Measurements from ENCODE around the gene PRKAB1.

Gene PRKAB1

DNA sequence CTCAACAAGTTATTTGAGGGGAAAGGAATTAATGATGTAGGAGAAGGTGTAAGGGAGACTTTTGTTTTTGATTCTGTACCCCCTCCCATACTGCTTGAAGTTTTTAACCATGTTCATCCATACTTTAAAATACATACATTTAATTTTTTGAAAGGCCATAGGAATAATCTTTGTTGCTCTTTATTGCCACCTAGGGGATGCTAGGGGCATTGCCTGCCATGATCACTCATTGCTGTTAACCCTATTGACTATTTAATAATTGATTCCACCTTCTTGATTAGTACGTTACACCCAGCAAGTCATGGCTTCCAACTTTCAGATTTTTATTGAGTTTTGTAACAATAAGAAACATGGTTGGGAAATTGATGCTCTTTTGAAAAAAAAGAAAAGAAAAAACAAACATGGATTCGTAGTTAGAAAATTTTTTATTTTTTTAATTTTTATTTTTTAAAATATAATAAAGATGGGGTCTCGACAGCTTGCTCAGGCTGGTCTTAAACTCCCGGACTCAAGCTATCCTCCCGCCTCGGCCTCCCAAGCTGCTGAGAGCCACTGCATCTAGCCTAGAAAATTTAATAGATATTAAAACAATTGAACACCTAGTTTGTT lies 8.5 kb upstream of the PRKAB1 start:
- DNase-seq (ENCODE audit: low read depth), result no peak
- no peak overlapping the region for H3K4me3 ChIP-seq (ENCODE audit: low read depth, low read length)

DNA sequence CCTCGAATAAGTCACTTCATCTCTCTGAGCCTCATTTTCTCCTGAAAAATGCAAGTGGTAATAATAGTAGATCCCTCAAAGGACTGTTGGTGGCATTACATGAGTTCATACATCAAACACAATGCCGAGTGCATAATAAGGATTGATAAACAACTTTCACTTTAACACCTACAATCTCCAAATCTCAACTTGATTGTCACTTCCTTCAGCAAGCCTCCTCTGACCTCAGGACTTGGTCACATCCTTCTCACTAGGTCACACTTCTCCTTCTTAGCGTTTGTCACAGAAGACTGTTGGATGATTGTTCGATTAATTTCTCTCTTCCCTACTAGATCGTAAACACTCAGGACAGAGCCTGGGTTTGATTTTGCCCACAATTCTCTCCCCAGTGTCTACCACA lies 7.9 kb upstream of the PRKAB1 start:
- DNase-seq (ENCODE audit: low read depth), result no peak
- H3K4me3 ChIP-seq (ENCODE audit: low read depth, low read length), result no peak overlapping the region

DNA sequence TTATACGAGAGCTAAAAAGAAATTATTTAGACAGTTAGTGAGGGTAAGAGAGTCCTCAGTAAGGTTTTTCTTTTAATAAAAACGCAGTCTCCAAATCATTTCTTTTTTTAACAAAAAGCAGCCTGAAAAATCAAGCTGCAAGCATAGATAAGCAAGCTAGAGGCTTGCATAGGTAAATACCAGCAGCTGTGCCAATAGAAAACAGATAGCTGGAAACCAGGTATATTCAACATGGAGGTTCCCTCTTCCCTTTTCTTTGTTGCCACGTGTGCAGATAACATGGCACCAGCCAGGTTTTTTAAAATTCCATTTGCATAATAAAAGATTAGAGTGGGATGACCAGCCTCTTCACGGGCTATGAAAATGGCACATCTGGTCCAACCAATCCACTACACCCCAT lies 6.1 kb upstream of the PRKAB1 start:
- H3K4me3 ChIP-seq (ENCODE audit: low read depth, low read length), result no peak overlapping the region
- no peak for DNase-seq (ENCODE audit: low read depth)

DNA sequence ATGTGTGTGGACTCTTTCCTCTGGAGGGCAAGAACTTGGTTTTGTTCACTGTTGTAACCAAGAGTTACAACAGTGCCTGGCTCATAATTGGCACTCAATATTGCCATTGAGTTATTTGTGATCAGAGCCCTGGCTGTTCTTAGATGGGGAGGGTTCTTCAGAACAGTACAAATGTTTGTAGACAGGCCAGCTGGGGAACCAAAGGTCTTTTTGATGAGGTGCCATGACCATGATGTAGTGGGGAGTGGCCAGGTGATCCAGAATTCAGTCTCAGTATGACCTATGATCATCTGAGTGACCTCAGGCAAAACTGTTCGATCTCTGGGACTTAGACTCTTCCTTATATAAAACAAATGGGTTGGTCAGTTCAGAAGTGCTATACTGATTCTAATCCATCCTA lies 3.3 kb upstream of the PRKAB1 start:
- no peak overlapping the region for H3K4me3 ChIP-seq (ENCODE audit: low read depth, low read length)
- DNase-seq (ENCODE audit: low read depth), result no peak

DNA sequence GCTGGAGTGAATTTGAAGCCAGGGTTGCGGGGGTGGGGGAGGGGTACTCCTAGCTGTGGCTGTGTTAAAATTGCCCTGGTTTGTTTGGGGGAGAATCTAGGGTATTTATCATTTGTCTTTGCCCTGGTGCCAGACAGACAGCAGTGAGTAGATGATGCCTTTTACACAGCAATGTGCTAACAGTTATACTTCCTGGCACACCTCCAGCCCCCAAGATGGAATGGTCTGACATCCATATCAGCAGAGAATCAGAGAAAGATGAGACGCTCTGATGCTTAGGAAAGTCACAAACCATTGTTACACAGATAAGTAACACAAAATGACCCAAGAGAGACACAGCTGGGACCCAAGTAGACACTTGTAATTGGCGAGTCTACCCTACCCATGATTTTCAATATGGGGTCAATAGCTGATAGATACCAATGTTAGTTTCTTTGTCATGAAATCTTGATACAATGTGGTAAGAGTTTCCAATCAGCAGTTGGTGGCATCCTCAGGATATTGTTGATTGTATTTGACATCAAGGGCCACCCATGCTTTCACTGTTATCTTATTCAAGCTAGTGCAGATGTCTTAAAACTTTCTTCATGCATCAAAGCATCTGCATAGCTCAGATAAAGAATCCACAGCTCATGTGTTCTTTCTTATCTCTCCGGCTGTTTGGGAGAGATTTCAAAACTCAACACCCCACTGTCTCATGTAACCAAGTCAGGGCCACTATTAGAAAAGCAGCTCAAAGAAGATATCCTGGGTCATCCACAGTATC lies 2.6 kb upstream of the PRKAB1 start:
- DNase-seq (ENCODE audit: low read depth), result no peak
- H3K4me3 ChIP-seq (ENCODE audit: low read depth, low read length), result no peak overlapping the region

DNA sequence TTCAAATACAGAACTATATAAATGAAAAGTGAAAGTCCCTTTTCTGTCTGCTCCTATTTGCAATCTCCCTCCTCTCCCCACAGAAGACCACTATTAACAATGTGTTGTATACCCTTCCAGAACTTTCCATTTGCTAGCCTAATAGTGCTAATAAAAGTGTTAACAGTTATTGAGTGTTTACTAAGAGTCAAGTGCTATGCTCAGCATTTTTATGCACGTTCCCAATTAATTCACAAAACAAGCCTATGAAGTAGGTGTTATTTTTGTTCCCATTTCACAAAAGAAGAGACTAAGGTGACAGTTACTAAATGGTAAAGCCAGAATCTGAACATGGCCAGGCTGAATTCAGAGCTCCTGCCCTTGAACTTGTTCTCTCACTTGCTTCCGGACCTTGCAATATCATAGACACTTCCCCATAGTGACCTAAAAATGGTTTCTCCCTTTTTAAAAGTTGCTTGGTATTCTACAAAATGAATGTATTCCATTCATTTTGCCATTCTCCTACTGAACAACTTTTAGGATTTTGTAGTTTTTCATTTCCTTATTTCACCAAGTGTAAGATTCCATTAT lies 1.6 kb upstream of the PRKAB1 start:
- no peak for DNase-seq (ENCODE audit: low read depth)
- no peak overlapping the region for H3K4me3 ChIP-seq (ENCODE audit: low read depth, low read length)

DNA sequence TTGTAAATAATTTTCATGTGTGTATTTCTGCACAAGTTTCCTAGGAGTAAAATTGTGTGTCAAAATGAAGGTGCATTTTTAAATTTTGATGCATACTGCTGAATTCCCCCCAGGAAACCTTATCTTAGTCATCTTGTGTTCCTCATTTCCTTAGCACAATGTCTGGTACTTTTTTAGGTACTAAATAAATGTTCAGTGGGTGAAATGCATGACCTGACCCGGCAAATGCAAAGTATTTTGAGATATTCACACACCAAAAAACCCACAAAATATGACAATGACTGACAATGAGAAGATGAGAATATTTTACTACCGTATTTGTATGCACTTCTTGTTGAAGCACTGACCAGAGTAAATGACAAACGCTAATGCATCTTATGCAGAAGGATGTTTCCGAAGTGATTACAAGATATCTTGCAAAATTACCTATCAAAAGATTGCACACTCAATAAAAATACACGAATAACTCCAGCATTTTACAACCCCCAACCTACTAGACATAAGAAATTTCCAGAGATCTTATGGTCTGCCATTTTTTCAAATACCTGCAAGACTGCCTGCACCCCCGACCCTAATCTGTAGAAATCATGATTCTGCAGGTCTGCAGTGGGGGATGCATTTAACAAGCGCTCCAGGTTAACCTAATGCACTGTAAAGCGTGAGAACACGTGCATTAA lies 895 bp upstream of the PRKAB1 start:
- no peak for DNase-seq (ENCODE audit: low read depth)
- peak overlapping the region; percentile 98 for H3K4me3 ChIP-seq (ENCODE audit: low read depth, low read length)

DNA sequence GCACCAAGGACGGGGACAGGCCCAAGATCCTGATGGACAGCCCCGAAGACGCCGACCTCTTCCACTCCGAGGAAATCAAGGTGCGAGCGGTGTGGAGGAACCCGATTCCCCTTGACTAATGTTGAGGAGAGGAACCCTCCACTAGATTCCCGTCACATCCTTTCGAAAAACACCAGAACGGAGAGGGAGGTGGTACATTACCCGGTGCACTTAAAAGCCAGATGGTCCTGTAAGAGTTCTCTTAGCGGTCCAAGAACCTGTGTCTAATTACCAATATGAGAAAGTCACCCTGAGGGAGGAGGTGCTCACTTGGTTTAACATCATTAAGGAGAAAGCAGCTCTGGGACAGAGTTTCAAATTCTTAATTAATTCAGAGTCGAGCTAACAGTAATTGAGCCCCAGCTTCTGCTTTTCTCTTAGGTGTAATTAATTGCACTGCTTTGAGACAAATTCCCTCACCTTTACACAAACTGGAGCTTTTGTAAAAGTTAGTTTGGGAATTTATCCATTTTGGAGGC lies 450 bp downstream of the PRKAB1 start:
- DNase-seq (ENCODE audit: low read depth), result no peak
- peak overlapping the region; percentile 98 for H3K4me3 ChIP-seq (ENCODE audit: low read depth, low read length)

DNA sequence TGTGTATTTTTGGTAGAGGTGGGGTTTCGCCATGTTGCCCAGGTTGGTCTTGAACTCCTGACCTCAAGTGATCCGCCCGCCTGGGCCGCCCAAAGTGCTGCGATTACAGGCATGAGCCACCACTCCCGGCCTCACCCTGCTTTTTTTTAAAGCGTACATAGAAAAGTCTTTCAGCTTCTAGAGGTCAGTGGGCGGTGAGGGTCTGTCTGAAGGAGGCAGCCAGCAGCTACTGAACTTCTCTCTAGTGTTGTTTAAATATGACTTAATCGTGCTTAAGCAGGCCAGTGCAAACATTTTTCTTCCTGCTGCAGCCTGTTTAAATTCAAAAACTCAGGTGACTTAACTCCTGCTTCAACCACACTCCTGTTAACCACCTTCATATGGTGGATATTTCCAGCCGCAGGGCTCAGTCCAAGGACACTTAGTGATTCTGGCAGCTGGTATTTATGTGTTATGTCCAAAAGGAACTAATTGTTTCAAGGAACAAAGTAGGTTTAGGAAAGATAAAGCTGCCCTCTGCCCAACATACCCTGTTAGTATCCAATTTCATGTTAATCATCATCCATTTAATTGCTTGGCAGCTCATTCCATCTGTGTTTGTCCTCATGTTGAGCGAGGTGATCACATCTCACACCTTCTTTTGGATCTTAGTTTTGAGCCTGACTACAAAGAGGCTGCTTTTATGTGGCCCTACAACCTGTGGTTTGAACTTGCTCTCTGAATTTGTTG lies 2.0 kb downstream of the PRKAB1 start:
- H3K4me3 ChIP-seq (ENCODE audit: low read depth, low read length), result no peak overlapping the region
- no peak for DNase-seq (ENCODE audit: low read depth)

DNA sequence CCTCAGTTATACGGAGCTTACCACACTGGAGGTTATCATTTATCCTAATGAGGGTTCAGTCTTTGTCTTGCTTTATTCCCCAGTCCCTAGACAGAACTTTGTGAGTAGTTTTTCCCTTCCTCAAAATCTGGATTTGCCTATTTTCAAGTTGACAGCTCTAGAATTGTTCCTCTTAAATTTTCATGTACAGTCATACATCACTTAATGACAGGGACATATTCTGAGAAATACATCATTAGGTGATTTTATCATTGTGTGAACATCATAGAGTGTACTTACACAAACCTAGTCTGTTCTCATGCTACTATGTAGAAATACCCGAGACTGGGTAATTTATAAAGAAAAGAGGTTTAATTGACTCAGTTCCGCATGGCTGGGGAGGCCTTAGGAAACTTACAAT lies 3.1 kb downstream of the PRKAB1 start:
- H3K4me3 ChIP-seq (ENCODE audit: low read depth, low read length), result no peak overlapping the region
- DNase-seq (ENCODE audit: low read depth), result no peak

DNA sequence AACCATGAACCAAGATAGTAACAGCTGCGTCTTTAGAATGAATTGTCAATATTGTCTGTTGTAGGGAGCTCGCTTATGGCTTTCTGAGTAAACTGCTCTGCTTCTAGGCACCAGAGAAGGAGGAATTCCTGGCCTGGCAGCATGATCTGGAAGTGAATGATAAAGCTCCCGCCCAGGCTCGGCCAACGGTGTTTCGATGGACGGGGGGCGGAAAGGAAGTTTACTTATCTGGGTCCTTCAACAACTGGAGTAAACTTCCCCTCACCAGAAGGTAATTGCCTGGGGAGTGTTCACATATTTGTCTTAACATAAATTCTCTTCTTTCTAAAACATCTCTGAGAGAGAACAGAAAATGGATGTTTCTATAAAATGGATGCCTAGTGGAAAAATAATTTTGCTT lies 4.3 kb downstream of the PRKAB1 start:
- H3K4me3 ChIP-seq (ENCODE audit: low read depth, low read length), result no peak overlapping the region
- DNase-seq (ENCODE audit: low read depth), result no peak

DNA sequence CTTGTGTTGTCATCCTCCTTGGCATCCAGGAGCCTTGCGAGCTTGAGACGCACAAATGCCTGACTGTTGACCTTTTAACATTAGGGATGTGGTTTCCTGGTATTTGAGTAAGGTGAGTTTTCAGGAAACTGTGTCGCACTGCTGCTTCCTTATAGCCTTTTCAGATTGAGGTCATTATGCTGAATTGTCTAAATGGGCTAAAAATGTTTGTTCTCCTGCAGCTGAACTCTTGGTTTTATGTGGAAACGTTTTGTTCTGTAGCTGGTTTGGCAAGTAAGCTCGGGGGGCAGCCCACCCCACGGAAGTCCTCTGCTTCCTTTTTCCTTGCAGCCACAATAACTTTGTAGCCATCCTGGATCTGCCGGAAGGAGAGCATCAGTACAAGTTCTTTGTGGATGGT lies 5.7 kb downstream of the PRKAB1 start:
- DNase-seq (ENCODE audit: low read depth), result no peak

DNA sequence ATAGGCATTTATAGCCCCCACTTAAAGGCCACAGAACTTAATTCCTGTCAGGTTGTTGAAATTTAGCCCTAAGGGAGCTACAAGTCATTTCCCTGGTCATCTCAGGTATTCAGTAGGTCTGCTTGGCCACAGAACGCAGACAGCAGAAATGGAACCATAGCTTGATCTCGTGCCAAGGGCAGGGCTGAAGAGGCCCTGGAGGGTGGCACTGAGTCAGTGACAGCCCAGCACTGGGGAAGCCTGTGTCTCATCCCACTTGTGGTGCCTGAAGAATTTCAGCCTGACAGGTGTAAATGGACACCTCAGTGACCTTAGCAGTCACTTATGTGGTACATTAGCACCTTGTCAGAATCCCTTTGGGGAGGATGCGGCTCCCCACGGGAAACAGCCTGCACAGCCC lies 6.6 kb downstream of the PRKAB1 start:
- DNase-seq (ENCODE audit: low read depth), result no peak
- H3K4me3 ChIP-seq (ENCODE audit: low read depth, low read length), result no peak overlapping the region

More for the DNA sequence above, 5.7 kb downstream of the PRKAB1 start:
- no peak overlapping the region for H3K4me3 ChIP-seq (ENCODE audit: low read depth, low read length)

DNA sequence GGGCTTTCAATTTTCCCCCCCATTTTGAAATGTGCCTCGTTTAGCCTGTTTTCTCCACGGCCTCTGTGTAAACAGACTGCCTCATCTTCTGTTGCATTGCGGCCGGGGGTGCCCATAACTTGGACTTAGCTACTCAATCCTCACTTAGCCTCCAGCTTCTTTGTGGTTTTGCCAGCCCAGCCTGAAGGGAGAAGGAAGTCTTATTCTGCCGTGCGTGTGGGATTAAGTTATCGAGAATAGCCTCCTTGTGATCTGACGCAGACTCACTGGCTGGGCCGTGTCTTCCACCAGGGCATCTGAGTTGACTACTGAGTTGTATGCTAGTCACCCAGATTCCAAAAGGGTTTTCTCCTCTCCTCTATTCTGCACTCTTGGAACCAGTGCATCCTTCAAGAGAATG lies 8.1 kb downstream of the PRKAB1 start:
- no peak for DNase-seq (ENCODE audit: low read depth)
- no peak overlapping the region for H3K4me3 ChIP-seq (ENCODE audit: low read depth, low read length)

DNA sequence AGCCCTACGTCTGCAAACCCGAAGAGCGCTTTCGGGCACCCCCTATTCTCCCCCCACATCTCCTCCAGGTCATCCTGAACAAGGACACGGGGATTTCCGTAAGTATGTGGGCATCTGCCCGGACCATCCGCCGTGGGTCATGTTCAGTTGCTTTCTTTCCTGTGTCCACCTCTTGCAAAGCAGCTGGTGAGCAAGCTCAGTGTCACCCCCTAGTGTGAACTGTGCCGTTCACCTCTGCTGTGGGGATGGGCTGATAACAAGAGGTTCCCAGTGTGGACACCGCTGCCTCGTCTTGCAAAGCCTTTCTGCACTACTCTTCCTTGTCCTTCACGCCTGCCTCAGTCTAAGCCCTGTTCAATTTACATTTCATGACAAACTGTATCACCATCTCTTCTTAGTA lies 8.6 kb downstream of the PRKAB1 start:
- no peak overlapping the region for H3K4me3 ChIP-seq (ENCODE audit: low read depth, low read length)
- DNase-seq (ENCODE audit: low read depth), result no peak

DNA sequence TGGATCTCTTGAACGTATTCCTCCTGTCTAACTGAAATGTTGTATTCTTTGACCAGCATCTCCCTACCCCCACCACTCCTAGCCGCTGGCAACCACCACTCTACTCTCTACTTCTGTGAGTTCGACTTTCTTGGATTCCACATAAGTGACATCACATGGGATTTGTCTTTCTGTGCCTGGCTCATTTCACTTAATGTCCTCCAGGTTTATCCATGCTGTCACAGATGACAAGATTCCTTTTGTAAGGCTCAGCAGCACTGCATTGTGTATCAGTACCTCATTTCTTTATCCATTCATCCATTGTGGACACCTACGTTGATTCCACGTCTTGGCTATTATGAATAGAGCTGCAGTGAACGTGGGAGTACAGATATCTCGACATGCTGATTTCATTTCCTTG lies 10.5 kb downstream of the PRKAB1 start:
- no peak overlapping the region for H3K4me3 ChIP-seq (ENCODE audit: low read depth, low read length)
- no peak for DNase-seq (ENCODE audit: low read depth)

DNA sequence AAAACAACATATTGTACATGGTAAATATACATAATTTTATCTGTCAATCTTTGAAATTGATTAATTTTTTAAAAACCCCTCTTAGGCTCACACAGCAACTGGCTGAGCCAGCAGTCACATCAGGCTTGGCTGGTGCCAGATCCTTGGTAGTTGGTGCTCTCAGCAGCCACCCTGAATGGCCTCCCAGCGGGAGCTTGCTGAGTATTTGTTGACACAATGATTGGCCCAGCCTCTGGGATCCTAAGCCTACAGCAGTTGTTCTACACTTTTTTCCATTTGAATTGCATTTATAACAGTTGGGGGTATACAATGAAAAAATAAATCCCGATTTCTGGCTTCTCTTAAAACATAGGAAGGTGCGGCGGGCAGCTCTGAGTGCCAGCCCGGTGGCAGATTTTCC lies 11.1 kb downstream of the PRKAB1 start:
- no peak for DNase-seq (ENCODE audit: low read depth)
- H3K4me3 ChIP-seq (ENCODE audit: low read depth, low read length), result no peak overlapping the region

DNA sequence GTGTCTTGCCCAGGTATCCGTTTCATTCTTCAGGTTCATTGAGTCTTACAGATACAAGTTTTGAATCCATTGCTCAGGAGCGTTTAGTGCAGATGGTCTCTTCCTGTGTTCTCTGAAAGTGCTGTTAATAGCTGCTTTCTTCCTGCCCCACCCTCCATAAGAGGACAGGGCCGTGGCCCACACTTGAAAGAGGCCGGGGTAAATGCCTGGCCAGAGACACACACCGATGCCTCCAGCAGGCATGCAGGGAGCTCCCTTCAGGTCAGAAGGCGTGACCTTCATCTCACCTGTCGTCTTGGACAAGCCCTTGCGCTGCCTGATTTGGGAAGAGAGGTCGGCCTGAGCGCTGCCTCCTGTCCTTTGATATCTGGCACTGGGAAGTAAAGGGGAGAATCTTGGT lies 11.6 kb downstream of the PRKAB1 start:
- no peak for DNase-seq (ENCODE audit: low read depth)
- no peak overlapping the region for H3K4me3 ChIP-seq (ENCODE audit: low read depth, low read length)

DNA sequence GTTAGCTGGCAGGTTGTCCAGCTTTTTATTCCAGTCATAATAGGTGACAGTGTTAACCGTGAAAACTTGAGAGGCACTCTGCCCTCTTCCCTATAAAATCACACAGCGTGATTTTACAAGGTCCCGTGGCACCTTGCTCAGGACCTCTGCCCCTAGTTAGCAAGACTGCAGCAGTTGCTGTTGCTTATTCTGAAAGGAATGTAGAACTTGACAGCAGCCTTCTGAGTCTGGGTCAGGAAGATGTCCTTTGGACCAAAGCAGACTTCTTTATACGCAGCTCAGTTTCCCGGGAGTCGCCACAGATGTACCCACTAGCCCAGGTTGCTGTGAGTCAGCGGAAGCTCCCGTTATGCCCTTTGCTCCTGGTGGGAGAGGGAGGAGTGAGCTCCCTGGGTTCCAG lies 13.2 kb downstream of the PRKAB1 start:
- DNase-seq (ENCODE audit: low read depth), result no peak
- H3K4me3 ChIP-seq (ENCODE audit: low read depth, low read length), result no peak overlapping the region
